Measurements from ENCODE around the gene DHX32. TPM values are rescaled to one million over a fixed set of nuclear protein-coding genes. Genes with fewer than 3 reads are reported as not detected.

Gene DHX32
- total RNA-seq, 1 donor from 2014 or later, result 21.9 TPM

DNA sequence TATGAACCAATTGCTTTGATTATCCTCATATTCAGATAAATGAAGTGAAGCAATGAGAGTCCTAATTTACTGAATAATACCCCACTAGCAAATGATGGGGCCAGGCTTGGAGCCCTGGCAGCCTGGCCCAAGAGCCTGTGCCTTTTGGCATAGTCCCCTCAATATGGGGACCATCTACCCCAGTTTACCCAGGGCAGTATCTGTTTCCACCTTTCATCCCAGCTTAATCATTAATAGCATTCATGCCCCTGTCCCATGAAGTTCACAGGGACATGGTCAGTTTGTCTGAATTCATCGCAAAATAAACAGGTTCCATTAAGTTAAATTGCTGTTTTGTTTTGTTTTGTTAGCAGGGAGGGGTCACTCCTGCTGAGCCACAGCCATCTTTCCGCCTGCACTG is 32.2 kb downstream of the DHX32 start:
- Histone ChIP-seq H3K4me1 (ENCODE audit: control insufficient read depth in 3 of 3, insufficient read depth in 3 of 3, low read length in 3 of 3) (peaks cover 0 to 5% (median 4%) of the 10 kb centered on the region in 3 donors), H3K27me3 (ENCODE audit: control insufficient read depth in 3 of 3, insufficient read depth in 3 of 3, low read length in 3 of 3) (no peaks in the 10 kb centered on the region), H3K27ac (ENCODE audit: low read depth, low read length) (no peak overlapping the region), H3K9me3 (ENCODE audit: control insufficient read depth in 3 of 3, low read length in 3 of 3) (no peaks in the 10 kb centered on the region), H3K36me3 (ENCODE audit: control insufficient read depth in 3 of 3, insufficient read depth in 3 of 3, low read length in 3 of 3) (peaks cover 26 to 39% (median 38%) of the 10 kb centered on the region in 3 donors), H3K9ac (ENCODE audit: low read depth in 1 of 3, low read length in 3 of 3) (no peak overlapping the region), H3K4me3 (ENCODE audit: low read length in 3 of 3) (no peak overlapping the region)

DNA sequence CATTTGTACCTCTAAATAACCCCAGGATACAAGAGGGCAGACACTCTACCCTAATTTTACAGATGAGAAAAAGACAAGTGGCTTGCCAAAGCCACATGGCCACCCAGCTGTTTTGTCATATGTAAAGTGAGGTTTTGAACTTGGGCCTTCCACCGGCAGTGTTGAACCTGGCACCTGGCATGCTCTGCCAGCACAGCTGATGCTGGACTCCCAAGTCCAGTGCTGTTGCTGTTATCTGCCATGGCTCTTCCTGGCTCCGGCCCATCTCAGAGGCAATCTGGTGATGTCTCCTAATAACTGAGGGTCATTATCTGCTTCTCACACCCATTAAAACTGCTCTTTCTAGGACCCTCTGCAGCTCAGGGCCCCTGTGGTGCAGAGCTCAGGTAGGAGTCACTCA is 32.7 kb downstream of the DHX32 start:
- Histone ChIP-seq H3K9ac (ENCODE audit: low read depth in 1 of 3, low read length in 3 of 3) (no peak overlapping the region), H3K9me3 (ENCODE audit: control insufficient read depth in 3 of 3, low read length in 3 of 3) (no peaks in the 10 kb centered on the region), H3K4me3 (ENCODE audit: low read length in 3 of 3) (no peak overlapping the region), H3K36me3 (ENCODE audit: control insufficient read depth in 3 of 3, insufficient read depth in 3 of 3, low read length in 3 of 3) (peaks cover 26 to 40% (median 38%) of the 10 kb centered on the region in 3 donors), H3K27ac (ENCODE audit: low read depth, low read length) (no peak overlapping the region), H3K4me1 (ENCODE audit: control insufficient read depth in 3 of 3, insufficient read depth in 3 of 3, low read length in 3 of 3) (peaks cover 0 to 5% (median 4%) of the 10 kb centered on the region in 3 donors), H3K27me3 (ENCODE audit: control insufficient read depth in 3 of 3, insufficient read depth in 3 of 3, low read length in 3 of 3) (no peaks in the 10 kb centered on the region)

DNA sequence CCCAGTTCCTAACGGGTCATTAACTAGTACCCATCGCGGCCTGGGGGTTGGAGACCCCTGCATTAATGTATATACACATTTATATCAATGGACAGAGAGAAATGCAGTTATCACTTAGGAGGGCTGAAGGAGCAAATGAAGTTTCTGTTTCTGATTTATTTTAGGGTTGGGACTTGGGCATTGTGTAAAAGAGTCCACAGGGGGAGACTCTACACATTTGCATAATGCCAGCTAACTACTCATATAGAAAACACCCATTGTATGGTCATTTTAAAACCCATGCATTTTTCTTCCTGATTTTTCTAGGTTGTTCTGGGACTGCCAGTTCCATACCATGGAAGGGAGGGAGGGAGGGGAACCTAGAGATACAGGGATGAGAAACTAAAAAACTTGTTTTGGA is 34.2 kb downstream of the DHX32 start:
- H3K9me3 ChIP-seq (ENCODE audit: control insufficient read depth in 3 of 3, low read length in 3 of 3), result no peaks in the 10 kb centered on the region
- no peak overlapping the region for H3K4me3 ChIP-seq (ENCODE audit: low read length in 3 of 3)
- H3K36me3 ChIP-seq (ENCODE audit: control insufficient read depth in 3 of 3, insufficient read depth in 3 of 3, low read length in 3 of 3), result peaks cover 20 to 34% (median 33%) of the 10 kb centered on the region in 3 donors
- no peaks in the 10 kb centered on the region for H3K27me3 ChIP-seq (ENCODE audit: control insufficient read depth in 3 of 3, insufficient read depth in 3 of 3, low read length in 3 of 3)
- H3K4me1 ChIP-seq (ENCODE audit: control insufficient read depth in 3 of 3, insufficient read depth in 3 of 3, low read length in 3 of 3), result peaks cover 0 to 5% (median 4%) of the 10 kb centered on the region in 3 donors
- H3K9ac ChIP-seq (ENCODE audit: low read depth in 1 of 3, low read length in 3 of 3), result no peak overlapping the region
- H3K27ac ChIP-seq (ENCODE audit: low read depth, low read length), result no peak overlapping the region

DNA sequence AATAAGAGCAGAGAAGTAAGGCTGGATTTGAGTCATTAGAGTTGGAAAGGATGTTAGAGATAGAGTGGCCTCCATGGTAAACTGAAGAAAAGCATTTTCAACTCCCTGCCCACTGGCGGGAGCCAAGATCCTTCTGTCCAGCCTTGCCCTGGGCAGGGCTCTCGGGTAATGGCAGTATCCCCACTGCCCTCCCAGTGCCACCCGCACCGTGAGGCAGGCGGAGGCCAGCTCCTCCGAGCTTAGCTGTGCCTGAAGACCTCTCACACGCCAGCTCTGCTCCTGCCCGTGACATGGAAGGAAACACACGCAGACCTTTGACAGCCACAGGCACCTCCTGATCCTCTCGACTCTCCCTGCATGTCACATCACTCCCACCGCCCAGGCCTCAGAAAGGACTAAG is 35.5 kb downstream of the DHX32 start:
- H3K9me3 ChIP-seq (ENCODE audit: control insufficient read depth in 3 of 3, low read length in 3 of 3), result no peaks in the 10 kb centered on the region
- H3K4me1 ChIP-seq (ENCODE audit: control insufficient read depth in 3 of 3, insufficient read depth in 3 of 3, low read length in 3 of 3), result peaks cover 0 to 5% (median 4%) of the 10 kb centered on the region in 3 donors
- no peaks in the 10 kb centered on the region for H3K27me3 ChIP-seq (ENCODE audit: control insufficient read depth in 3 of 3, insufficient read depth in 3 of 3, low read length in 3 of 3)
- no peak overlapping the region for H3K27ac ChIP-seq (ENCODE audit: low read depth, low read length)
- H3K4me3 ChIP-seq (ENCODE audit: low read length in 3 of 3), result no peak overlapping the region
- H3K9ac ChIP-seq (ENCODE audit: low read depth in 1 of 3, low read length in 3 of 3), result no peak overlapping the region
- peaks cover 28 to 37% (median 31%) of the 10 kb centered on the region in 3 donors for H3K36me3 ChIP-seq (ENCODE audit: control insufficient read depth in 3 of 3, insufficient read depth in 3 of 3, low read length in 3 of 3)

DNA sequence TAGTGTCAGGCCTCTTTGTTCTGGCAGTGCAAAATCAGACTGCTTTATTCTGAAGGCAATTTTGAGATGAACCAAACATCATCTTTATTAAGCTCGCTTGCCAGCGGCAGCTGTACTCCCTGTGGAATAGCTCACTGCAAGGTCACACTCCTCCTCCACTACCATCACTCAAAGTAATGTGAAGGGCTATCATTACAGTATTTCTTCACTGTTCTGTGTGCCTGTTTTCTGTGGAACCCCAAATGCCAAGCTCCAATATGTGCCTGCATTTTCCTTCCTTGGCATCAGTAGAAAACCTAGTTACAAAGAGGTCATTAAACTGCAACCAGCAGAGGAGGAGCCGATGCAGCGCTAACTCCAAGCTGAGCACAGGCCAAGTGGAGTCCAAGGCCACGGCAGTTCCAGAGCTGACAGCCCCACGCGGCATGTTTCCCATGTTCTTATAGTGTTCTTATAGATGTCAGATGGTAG is 36.3 kb downstream of the DHX32 start:
- H3K36me3 ChIP-seq (ENCODE audit: control insufficient read depth in 3 of 3, insufficient read depth in 3 of 3, low read length in 3 of 3), result peaks cover 36 to 41% (median 39%) of the 10 kb centered on the region in 3 donors
- H3K27ac ChIP-seq (ENCODE audit: low read depth, low read length), result no peak overlapping the region
- no peak overlapping the region for H3K9ac ChIP-seq (ENCODE audit: low read depth in 1 of 3, low read length in 3 of 3)
- H3K4me1 ChIP-seq (ENCODE audit: control insufficient read depth in 3 of 3, insufficient read depth in 3 of 3, low read length in 3 of 3), result peaks cover 0 to 5% (median 4%) of the 10 kb centered on the region in 3 donors
- H3K27me3 ChIP-seq (ENCODE audit: control insufficient read depth in 3 of 3, insufficient read depth in 3 of 3, low read length in 3 of 3), result no peaks in the 10 kb centered on the region
- no peak overlapping the region for H3K4me3 ChIP-seq (ENCODE audit: low read length in 3 of 3)
- no peaks in the 10 kb centered on the region for H3K9me3 ChIP-seq (ENCODE audit: control insufficient read depth in 3 of 3, low read length in 3 of 3)

DNA sequence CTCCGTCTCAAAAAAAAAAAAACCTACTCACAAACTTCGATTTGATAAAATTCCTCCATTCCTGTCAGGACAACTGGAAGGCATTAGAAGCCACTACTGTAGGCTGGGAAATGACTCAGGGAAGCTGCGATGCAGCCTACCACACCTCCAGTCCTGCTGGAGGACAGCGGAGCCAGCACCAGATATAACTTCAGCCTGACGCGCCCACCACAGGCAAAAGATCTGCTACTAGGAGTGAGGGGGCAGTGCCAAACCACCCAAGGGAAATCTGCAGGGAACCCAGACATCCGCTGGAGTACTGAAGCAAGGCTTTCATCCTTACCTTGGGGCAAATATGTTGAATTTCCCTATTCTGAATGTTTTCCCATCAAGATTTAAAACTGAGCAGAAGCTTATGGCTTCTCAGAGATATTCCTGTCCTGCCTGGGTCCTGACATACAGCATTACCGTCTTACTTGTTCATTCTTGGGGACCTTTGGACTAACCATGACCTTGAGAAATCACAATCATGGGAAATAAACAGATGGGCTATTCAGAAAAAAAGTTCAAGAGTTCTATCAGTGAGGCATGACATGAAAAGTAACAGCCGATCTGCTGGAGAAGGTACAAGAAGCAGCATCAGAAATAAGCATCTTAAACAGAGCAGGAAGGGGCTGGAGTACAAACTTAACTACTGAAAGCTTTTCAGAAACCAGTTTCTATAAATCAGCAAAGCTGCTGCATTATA is 37.3 kb downstream of the DHX32 start:
- Histone ChIP-seq H3K4me1 (ENCODE audit: control insufficient read depth in 3 of 3, insufficient read depth in 3 of 3, low read length in 3 of 3) (peaks cover 0 to 5% (median 4%) of the 10 kb centered on the region in 3 donors), H3K4me3 (ENCODE audit: low read length in 3 of 3) (no peak overlapping the region), H3K27ac (ENCODE audit: low read depth, low read length) (no peak overlapping the region), H3K9me3 (ENCODE audit: control insufficient read depth in 3 of 3, low read length in 3 of 3) (no peaks in the 10 kb centered on the region), H3K9ac (ENCODE audit: low read depth in 1 of 3, low read length in 3 of 3) (no peak overlapping the region), H3K27me3 (ENCODE audit: control insufficient read depth in 3 of 3, insufficient read depth in 3 of 3, low read length in 3 of 3) (no peaks in the 10 kb centered on the region), H3K36me3 (ENCODE audit: control insufficient read depth in 3 of 3, insufficient read depth in 3 of 3, low read length in 3 of 3) (peaks cover 42 to 48% (median 47%) of the 10 kb centered on the region in 3 donors)

DNA sequence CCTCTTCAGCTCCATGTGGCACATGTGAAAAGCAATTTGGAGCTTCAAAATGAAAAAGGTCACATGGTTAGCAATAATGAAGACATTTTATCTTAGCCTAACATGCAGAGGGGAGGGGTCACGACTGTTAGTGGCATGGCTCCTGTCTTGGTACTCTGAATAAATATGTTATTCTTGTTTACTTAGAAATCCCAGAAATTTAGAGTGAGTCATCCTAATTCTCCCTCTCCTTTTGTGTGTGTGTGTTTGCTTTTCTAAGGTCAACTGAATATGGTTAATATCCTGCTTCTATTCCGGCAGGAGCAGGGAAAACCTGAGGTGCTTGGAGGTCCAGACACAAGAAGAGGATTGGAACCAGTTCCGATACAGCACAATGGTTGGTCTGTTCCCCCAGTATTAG is 40.1 kb downstream of the DHX32 start:
- Histone ChIP-seq H3K4me3 (ENCODE audit: low read length in 3 of 3) (no peak overlapping the region), H3K27me3 (ENCODE audit: control insufficient read depth in 3 of 3, insufficient read depth in 3 of 3, low read length in 3 of 3) (no peaks in the 10 kb centered on the region), H3K27ac (ENCODE audit: low read depth, low read length) (no peak overlapping the region), H3K9me3 (ENCODE audit: control insufficient read depth in 3 of 3, low read length in 3 of 3) (no peaks in the 10 kb centered on the region), H3K36me3 (ENCODE audit: control insufficient read depth in 3 of 3, insufficient read depth in 3 of 3, low read length in 3 of 3) (peaks cover 50 to 65% (median 64%) of the 10 kb centered on the region in 3 donors), H3K9ac (ENCODE audit: low read depth in 1 of 3, low read length in 3 of 3) (no peak overlapping the region), H3K4me1 (ENCODE audit: control insufficient read depth in 3 of 3, insufficient read depth in 3 of 3, low read length in 3 of 3) (peaks cover 0 to 5% (median 4%) of the 10 kb centered on the region in 3 donors)

DNA sequence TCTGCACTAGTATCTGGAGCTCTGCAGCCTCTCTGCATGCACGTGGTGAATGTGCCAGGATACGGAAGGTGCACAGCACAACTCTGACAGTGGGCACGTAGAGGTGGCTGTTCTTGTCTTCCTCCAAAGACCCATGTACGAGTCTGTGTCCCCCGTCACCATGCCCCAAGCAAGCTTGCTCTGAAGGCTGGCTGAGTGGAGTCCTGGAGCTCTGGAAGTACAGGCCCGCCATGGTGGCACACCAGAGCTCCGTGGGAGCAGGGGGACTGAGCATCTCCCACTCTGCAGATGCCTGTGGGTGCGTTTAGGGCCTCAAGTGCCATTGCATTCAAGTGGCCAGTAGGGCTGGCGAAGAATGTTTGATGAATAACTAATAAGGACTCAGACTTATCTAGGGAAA is 40.7 kb downstream of the DHX32 start:
- no peaks in the 10 kb centered on the region for H3K27me3 ChIP-seq (ENCODE audit: control insufficient read depth in 3 of 3, insufficient read depth in 3 of 3, low read length in 3 of 3)
- H3K9ac ChIP-seq (ENCODE audit: low read depth in 1 of 3, low read length in 3 of 3), result no peak overlapping the region
- no peak overlapping the region for H3K27ac ChIP-seq (ENCODE audit: low read depth, low read length)
- no peak overlapping the region for H3K4me3 ChIP-seq (ENCODE audit: low read length in 3 of 3)
- no peaks in the 10 kb centered on the region for H3K9me3 ChIP-seq (ENCODE audit: control insufficient read depth in 3 of 3, low read length in 3 of 3)
- H3K36me3 ChIP-seq (ENCODE audit: control insufficient read depth in 3 of 3, insufficient read depth in 3 of 3, low read length in 3 of 3), result peaks cover 49 to 70% (median 68%) of the 10 kb centered on the region in 3 donors
- H3K4me1 ChIP-seq (ENCODE audit: control insufficient read depth in 3 of 3, insufficient read depth in 3 of 3, low read length in 3 of 3), result peaks cover 0 to 5% (median 4%) of the 10 kb centered on the region in 3 donors

DNA sequence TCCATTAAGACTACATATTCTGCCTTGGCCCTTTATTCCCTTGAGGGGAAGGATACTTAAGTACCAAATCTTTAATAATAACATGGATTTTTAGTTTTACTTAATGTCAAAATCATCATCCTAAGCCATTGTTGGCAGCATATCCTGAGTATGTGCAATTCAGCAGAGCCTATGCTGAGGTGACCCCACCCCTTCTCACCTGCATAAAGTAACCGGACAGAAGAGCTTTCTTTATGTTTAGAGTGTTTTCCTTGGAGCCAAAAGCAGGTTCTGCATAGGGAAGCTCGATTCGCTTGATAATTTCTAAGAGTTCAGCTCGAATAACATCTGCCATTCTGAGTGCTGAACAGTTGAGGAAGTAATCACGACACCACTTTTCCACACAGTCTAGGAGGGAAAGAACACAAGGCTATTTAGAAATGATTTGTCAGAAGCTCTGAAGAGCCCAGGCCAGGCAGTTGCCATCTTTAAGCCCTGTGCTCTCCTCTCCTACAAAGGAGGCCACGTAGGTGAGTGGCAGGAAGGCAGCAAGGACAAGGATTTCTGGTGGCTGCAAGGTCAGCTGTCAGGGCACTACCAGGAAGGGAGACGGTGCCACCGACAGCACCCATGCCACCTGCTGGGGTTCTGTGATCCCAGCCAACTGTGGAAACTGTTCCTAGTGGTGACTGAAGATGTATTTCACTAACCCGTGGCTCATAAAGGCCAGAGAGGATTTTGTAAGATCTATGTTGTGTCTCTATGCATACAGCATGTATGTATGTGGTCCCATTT is 42.1 kb downstream of the DHX32 start:
- H3K9me3 ChIP-seq (ENCODE audit: control insufficient read depth in 3 of 3, low read length in 3 of 3), result no peaks in the 10 kb centered on the region
- H3K27ac ChIP-seq (ENCODE audit: low read depth, low read length), result no peak overlapping the region
- H3K4me3 ChIP-seq (ENCODE audit: low read length in 3 of 3), result no peak overlapping the region
- H3K27me3 ChIP-seq (ENCODE audit: control insufficient read depth in 3 of 3, insufficient read depth in 3 of 3, low read length in 3 of 3), result no peaks in the 10 kb centered on the region
- no peak overlapping the region for H3K9ac ChIP-seq (ENCODE audit: low read depth in 1 of 3, low read length in 3 of 3)
- peaks cover 50 to 76% (median 68%) of the 10 kb centered on the region in 3 donors for H3K36me3 ChIP-seq (ENCODE audit: control insufficient read depth in 3 of 3, insufficient read depth in 3 of 3, low read length in 3 of 3)
- H3K4me1 ChIP-seq (ENCODE audit: control insufficient read depth in 3 of 3, insufficient read depth in 3 of 3, low read length in 3 of 3), result no peaks in the 10 kb centered on the region

DNA sequence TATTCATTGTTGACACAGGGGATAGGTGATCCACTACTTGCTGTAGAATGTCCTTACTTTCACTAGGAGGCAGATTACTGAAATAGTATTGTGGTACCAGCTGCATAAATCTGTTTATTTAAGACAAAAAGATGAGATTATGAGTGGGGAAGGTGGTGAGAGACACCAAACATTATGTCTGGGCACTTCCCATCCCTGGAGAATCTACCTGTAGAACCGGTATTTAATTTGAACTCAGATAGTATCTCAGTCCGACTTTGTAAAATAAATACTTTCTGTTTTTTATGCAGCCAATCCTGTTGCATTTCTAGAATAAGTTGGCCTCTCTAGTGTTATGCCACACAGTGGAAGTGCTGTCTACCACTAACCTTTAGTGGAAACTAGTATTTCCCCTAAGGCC is 44.3 kb downstream of the DHX32 start:
- H3K4me3 ChIP-seq (ENCODE audit: low read length in 3 of 3), result no peak overlapping the region
- no peaks in the 10 kb centered on the region for H3K27me3 ChIP-seq (ENCODE audit: control insufficient read depth in 3 of 3, insufficient read depth in 3 of 3, low read length in 3 of 3)
- H3K36me3 ChIP-seq (ENCODE audit: control insufficient read depth in 3 of 3, insufficient read depth in 3 of 3, low read length in 3 of 3), result peaks cover 56 to 80% (median 77%) of the 10 kb centered on the region in 3 donors
- no peak overlapping the region for H3K9ac ChIP-seq (ENCODE audit: low read depth in 1 of 3, low read length in 3 of 3)
- no peaks in the 10 kb centered on the region for H3K9me3 ChIP-seq (ENCODE audit: control insufficient read depth in 3 of 3, low read length in 3 of 3)
- H3K27ac ChIP-seq (ENCODE audit: low read depth, low read length), result no peak overlapping the region
- no peaks in the 10 kb centered on the region for H3K4me1 ChIP-seq (ENCODE audit: control insufficient read depth in 3 of 3, insufficient read depth in 3 of 3, low read length in 3 of 3)
